Measurements from ENCODE around the gene ORC1.

ORC1 gene

GRCh38 chr1:52404116-52404974, at the start of gene ORC1, which contains the start of gene PRPF38A:
TSS of gene ORC1 (minus strand) at chr1:52404423. CDS start at chr1:52402223, 2,200 bp downstream.
TSS of gene PRPF38A (plus strand) at chr1:52404602. CDS start at chr1:52404750, 148 bp downstream.
- DNase-seq (ENCODE audit: low read depth), result peak; percentile 73

- DNase-seq (ENCODE audit: low read depth), result no peak
These were observed 40.2 kb upstream of the ORC1 start for GRCh38 chr1:52444463-52444862.

DNA sequence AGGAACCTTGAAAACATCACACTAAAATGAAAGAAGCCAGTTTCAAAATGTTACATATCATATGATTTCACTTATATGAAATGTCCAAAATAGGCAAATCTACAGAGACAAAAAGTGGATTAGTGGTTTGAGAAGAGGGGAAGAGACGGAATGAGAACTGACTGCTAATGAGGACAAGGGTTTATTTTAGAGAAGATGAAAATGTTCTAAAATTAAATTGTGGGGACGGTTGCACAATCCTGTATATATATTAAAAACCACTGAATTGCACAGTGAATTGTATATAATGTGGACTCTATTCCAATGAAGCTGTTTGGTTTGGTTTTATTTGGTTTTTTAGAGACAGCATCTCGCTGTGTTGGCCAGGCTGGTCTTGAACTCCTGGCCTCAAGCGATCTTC, 35.8 kb upstream of the ORC1 start:
- no peak for DNase-seq (ENCODE audit: low read depth)

DNA sequence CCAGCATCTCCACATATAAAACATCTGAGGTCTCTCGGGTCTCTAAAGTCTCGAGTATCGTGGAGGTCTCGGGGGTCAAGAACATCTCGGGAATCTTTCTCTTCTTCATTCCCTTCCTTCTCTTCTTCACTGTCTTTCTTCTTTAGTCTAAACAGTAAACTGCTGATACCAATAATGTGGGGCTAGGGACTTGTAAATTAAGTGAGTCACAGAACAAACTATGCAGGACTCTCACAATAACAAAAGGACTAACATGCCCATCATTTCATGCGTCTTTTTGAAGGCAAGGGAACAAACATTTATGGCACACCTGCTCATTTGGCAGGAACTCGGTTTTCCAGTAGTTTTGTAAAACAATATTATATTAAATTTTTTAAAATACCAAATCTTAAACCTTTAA, 32.6 kb upstream of the ORC1 start:
- no peak for DNase-seq (ENCODE audit: low read depth)

DNA sequence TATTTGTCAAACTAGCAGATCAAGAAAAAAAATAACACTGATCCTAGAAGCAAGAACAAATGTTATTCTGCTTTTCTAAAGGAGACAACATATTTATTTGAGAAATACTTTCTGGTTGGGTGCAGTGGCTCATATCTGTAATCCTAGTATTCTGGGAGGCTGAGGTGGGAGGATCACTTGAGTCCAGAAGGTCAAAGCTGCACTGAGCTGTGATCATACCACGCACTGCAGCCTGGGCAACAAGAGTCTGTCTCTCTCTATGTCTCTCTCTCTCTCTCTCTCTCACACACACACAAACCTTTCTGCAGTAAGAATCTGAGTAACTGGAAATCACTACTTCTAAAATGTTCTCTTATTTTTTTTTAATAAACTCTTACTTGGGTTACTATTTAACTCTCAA, 31.4 kb upstream of the ORC1 start:
- no peak for DNase-seq (ENCODE audit: low read depth)

DNA sequence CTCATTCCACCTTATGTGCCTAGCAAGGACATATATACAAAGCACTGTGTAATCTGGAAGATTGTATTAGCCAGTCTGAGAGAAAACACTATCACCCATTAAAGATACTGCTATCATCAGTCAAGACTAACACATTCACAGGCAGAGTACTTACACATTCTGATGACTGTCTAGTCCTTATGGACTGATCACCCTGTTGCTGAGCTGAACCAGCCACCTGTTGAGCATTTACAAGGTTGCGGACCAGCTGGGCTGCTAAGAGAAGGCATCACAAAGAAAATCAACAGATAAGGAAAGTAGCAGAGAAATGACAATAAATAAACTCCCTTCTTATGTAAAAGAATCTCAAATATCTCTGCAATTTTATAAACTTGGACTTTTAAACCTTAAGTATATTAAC, 31.0 kb upstream of the ORC1 start:
- DNase-seq (ENCODE audit: low read depth), result no peak

- DNase-seq (ENCODE audit: low read depth), result no peak
These were observed 28.6 kb upstream of the ORC1 start for GRCh38 chr1:52432807-52433206.

DNA sequence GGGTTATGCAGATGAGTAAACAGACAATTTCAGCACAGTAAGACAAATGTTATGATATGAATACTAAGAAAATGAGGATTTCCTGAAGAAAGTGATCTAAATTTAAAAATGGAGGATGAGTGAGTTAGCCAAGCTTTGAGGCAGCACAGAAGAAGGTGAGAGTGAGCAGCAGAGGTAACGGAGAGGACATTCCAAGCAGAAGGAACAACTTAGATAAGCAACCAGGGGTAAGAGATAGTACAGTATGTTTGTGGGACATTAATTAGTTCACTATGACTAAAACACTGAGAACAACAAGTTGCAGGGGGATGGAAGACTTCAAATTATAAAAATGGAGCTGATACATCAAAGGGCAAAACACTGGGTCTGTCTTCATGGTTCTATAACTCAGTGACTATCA, 22.9 kb upstream of the ORC1 start:
- DNase-seq (ENCODE audit: low read depth), result no peak

- peak; percentile 17 for DNase-seq (ENCODE audit: low read depth)
These were observed 22.1 kb upstream of the ORC1 start for GRCh38 chr1:52426371-52426770.

DNA sequence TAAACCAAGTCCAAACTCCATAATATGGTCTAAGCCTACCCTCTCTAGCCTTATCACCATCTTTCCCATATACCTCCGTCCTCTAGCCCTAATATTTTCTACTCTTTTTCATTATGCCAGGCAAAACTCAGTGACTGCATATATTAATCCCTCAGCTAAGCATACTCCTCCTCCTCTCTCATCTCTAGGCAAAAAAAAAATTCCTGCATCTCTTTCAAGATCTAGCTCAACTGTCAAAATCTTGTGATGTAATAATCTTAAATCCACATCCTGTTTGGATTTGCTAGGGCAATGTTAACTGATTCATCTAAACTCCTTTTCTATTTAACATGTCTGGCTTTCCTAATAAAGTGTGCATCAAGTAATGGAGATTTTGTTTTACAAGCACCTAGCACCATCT, 20.6 kb upstream of the ORC1 start:
- no peak for DNase-seq (ENCODE audit: low read depth)

GRCh38 chr1:52424231-52424636, 20.0 kb upstream of the ORC1 start:
- DNase-seq (ENCODE audit: low read depth), result no peak

GRCh38 chr1:52423771-52424170, 19.5 kb upstream of the ORC1 start:
- no peak for DNase-seq (ENCODE audit: low read depth)

DNA sequence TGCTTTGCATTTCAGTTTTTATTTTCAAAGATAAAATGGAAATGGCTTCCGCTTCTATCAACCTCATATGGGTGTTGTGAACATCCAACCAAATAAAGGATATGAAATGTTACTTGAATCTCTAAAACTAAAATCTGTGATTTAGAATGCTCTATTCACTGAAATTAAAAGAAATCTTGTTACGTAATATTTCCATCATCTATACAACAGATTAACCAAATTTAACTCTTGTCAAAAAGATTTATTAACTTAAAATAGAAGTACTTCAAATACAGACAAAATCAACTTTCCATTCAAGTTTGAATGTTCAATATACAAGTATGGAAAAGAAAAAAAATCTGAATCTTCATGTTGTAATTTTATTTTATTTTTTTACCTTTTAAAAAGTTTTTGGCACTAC, 18.8 kb upstream of the ORC1 start:
- DNase-seq (ENCODE audit: low read depth), result no peak

GRCh38 chr1:52420713-52421112, 16.5 kb upstream of the ORC1 start:
- DNase-seq (ENCODE audit: low read depth), result no peak

DNA sequence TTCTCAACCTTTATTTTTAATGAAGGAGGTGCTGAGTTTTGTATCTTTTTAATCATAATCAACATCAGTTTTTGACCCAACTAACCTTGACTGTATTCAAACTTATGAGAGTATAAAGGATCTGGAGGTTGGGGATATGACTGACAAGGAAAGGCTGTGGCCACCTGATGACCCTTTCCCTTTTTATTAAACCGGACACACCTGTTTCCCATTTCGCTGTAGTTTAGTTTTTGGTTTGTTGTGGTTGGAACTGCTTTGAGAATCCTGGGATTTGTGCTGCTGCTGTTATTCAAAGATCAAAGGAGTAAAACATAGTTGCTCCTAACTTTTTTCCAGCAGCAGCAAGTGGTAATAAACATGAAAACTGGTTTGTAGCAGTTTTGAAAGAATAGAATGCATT, 12.6 kb upstream of the ORC1 start:
- no peak for DNase-seq (ENCODE audit: low read depth)

GRCh38 chr1:52414942-52415341, 10.7 kb upstream of the ORC1 start:
- no peak for DNase-seq (ENCODE audit: low read depth)

DNA sequence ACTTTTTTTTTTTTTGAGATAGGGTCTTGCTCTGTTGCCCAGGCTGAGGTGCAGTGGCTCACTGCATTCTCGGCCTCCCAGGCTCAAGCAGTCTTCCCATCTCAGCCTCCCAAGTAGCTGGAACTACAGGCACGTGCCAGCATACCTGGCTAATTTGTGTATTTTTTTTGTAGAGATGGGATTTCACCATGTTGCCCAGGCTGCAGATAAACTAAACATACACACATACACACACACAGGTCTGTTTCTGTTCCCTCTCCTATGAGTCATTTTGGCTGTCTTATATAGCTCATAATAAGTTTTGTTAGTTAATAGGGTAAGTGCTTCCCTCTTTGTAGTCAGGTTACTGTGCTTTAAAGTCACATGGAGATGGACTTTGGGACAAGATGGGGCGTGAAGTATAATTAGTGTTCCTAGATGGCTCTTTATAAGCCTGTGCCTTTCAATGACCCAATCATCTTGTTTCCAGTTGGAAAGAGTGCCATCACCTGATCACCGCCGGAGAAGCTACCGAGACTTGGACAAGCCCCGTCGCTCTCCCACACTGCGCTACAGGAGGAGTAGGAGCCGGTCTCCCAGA, 9.3 kb upstream of the ORC1 start:
- no peak for DNase-seq (ENCODE audit: low read depth)

- no peak for DNase-seq (ENCODE audit: low read depth)
These were observed 734 bp upstream of the ORC1 start for GRCh38 chr1:52404975-52405338.

GRCh38 chr1:52403566-52404115, 582 bp downstream of the ORC1 start:
- peak; percentile 34 for DNase-seq (ENCODE audit: low read depth)

GRCh38 chr1:52402860-52403240, 1.4 kb downstream of the ORC1 start:
- DNase-seq (ENCODE audit: low read depth), result no peak

DNA sequence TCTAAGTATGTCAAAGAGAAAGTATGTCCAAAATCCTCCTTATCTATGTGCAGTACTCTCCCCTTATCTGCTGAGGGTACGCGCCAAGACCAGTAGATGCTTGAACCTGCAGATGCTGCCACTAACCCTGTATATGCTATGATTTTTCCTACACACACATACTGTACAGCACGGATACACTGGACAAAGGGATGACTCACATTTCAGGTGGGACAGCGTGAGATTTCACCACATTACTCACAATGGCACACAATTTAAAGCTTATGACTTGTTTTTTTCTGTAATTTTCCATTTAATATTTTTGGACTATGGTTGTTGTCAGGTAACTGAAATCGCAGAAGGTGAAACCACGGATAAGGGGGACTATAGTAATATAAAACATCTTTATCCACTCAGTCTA, 4.1 kb downstream of the ORC1 start:
- no peak for DNase-seq (ENCODE audit: low read depth)

DNA sequence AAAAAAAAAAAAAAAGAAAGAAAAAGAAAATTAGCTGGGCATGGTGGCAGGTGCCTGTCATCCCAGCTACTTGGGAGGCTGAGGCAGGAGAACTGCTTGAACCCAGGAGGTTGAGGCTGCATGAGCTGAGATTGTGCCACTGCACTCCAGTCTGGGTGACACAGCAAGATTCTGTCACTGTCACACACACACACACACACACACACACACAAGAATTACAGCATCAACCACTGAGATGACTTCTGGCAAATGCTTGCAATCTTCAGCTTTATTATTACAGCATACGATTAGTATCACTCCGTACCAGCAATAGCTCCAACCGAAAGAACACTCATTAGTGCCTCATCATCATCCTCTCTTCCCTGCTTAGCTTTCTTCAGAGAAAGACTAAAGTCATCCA, 4.6 kb downstream of the ORC1 start:
- DNase-seq (ENCODE audit: low read depth), result no peak

DNA sequence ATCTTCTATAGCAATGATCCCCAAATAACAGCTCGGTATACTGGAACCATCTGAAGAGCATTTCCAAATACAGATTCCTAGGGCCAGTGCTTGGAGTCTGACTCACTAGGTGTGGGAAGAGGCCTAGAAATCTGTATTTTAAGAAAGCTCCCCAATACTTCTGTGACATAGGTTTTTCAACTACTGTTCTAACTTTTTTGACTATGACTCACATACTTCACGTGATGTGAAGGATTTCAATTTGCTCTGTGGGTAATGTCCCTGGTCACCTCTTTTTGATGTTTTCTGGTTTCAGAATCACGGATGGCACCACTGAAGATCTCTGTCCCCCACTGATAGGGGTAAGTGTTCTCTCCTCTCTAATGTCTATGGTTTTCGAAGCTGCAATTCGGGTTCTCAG, 11.0 kb downstream of the ORC1 start:
- DNase-seq (ENCODE audit: low read depth), result no peak

GRCh38 chr1:52386458-52386857, 17.8 kb downstream of the ORC1 start:
- no peak for DNase-seq (ENCODE audit: low read depth)

Measured in GM04503 (cell line).